Fibroblast of the aortic adventitia (primary cell): ENCODE measurements around the gene LST1. TPM values are rescaled to one million over a fixed set of nuclear protein-coding genes. Genes with fewer than 3 reads are reported as not detected.

Source experiments
- DNase-seq: peaks from one replicate; pipeline ENCODE4 v3.0.0-alpha.2; 2010; ENCODE audit warnings: low read depth
- H3K4me3 ChIP-seq: 2 replicates; pipeline ENCODE4 v1.5.1; 2011; ENCODE audit warnings: low read depth, mild to moderate bottlenecking, control low read depth, low read length, moderate library complexity
- CTCF ChIP-seq: IDR thresholded peaks from 2 replicates; pipeline ENCODE4 v1.5.1; 2011; ENCODE audit warnings: mild to moderate bottlenecking, low read length, control low read depth, inconsistent platforms; ENCODE audit not compliant: insufficient read depth
- total RNA-seq: library from RNA; depleted of rRNA; stranded (reverse); fragments of >200 nt; gene quantifications from 2 replicates; pipeline ENCODE4 v1.2.3, GENCODE V29; 2012; ENCODE audit warnings: low replicate concordance

Gene LST1
- total RNA-seq, 1 donor, result not detected

GRCh38 chr6:31614075-31614619 is 28.1 kb downstream of the LST1 start:
- no peak overlapping the region for H3K4me3 ChIP-seq
- no peak for TF ChIP-seq CTCF
- no peak for DNase-seq

GRCh38 chr6:31614684-31615578 is 28.9 kb downstream of the LST1 start, which contains the start of gene AIF1:
AIF1 (plus strand) TSS chr6:31615234; CDS start chr6:31615330, 96 bp downstream.
- no peak for DNase-seq
- no peak for TF ChIP-seq CTCF
- H3K4me3 ChIP-seq, result no peak within 1 kb of the TSS

- TF ChIP-seq CTCF, result no peak
- no peak for DNase-seq
- no peak overlapping the region for H3K4me3 ChIP-seq
Measured at GRCh38 chr6:31615748-31616147, 29.7 kb downstream of the LST1 start.

- no peak for TF ChIP-seq CTCF
- no peak overlapping the region for H3K4me3 ChIP-seq
- DNase-seq, result no peak
Measured at GRCh38 chr6:31617010-31617409, 30.9 kb downstream of the LST1 start.

- no peak for TF ChIP-seq CTCF
- peak; percentile 99 for DNase-seq
- H3K4me3 ChIP-seq, result peak overlapping the region; percentile 83
Measured at GRCh38 chr6:31619805-31620585, 33.9 kb downstream of the LST1 start.

- DNase-seq, result peak; percentile 53
- TF ChIP-seq CTCF, result no peak
- H3K4me3 ChIP-seq, result peak within 1 kb of the TSS; percentile 93
Measured at GRCh38 chr6:31620586-31621319, 34.7 kb downstream of the LST1 start, which contains the start of gene PRRC2A. PRRC2A (plus strand) TSS chr6:31620715; CDS start chr6:31622790, 2,075 bp downstream.
